Panc1 (cell line): Measurements from ENCODE around the gene APOBEC3F. TPM values are rescaled to one million over a fixed set of nuclear protein-coding genes. Genes with fewer than 3 reads are reported as not detected.
"Not testable (repeated sequence)": the region's sequence is repeated elsewhere in the genome, so short reads cannot be mapped to it uniquely, and the experiment has no call there.

Source experiments
- ATAC-seq: fragments of 200-7000 bp; cut with Tn5 transposase; 2 replicates; pipeline ENCODE4 v1.9.1; 2020; ENCODE audit warnings: mild to moderate bottlenecking, moderate library complexity
- BruUV-seq: library from RNA; stranded (reverse); fragments of 400-500 nt; replicated peaks from 2 replicates; lab custom pipeline; 2021; lab: Mats Ljungman, UMichigan
- CTCF ChIA-PET: fragments of 300-600 bp; sonication (Branson Sonifier 250); formaldehyde crosslinking; loops from one replicate; lab custom pipeline; 2022; ENCODE audit warnings: antibody characterized with exemption; lab: Charles Lee
- POLR2A ChIA-PET: fragments of 300-600 bp; sonication (Branson Sonifier 250); formaldehyde crosslinking; loops from one replicate; lab custom pipeline; 2022; ENCODE audit warnings: antibody characterized with exemption; lab: Charles Lee
- DNase-seq: peaks from one replicate; pipeline ENCODE4 v3.0.0-alpha.2; 2010; ENCODE audit warnings: low read depth, low spot score
- H3K27ac ChIP-seq: 2 replicates; pipeline ENCODE4 v1.5.1; 2011; ENCODE audit warnings: mild to moderate bottlenecking, low read length, inconsistent platforms
- H3K27me3 ChIP-seq: fragments of 200-500 bp; sonication (Bioruptor generic); 2 replicates; pipeline ENCODE4 v1.6.0; 2014; ENCODE audit warnings: low read length, inconsistent platforms; ENCODE audit not compliant: control insufficient read depth, insufficient read depth
- H3K36me3 ChIP-seq: fragments of 200-500 bp; sonication (Bioruptor generic); 2 replicates; pipeline ENCODE4 v1.5.1; 2014; ENCODE audit warnings: inconsistent platforms, mild to moderate bottlenecking, low read length, moderate library complexity; ENCODE audit not compliant: control insufficient read depth, insufficient read depth
- H3K4me1 ChIP-seq: 2 replicates; pipeline ENCODE4 v1.5.1; 2011; ENCODE audit warnings: inconsistent platforms, mild to moderate bottlenecking, low read length, moderate library complexity; ENCODE audit not compliant: control insufficient read depth, insufficient read depth
- H3K4me3 ChIP-seq, 2 experiments: 2 replicates each; pipeline ENCODE4 v1.5.1; 2011 to 2012; ENCODE audit warnings: low read depth in 2 of 2, low read length in 2 of 2, mild to moderate bottlenecking in 2 of 2, inconsistent platforms in 1 of 2, moderate library complexity in 1 of 2
- H3K9me3 ChIP-seq: fragments of 200-500 bp; sonication (Bioruptor generic); 2 replicates; pipeline ENCODE4 v1.5.1; 2014; ENCODE audit warnings: low read depth, mild to moderate bottlenecking, inconsistent platforms, low read length, moderate library complexity; ENCODE audit not compliant: control insufficient read depth, insufficient read depth
- CTCF ChIP-seq: fragments of 450-650 bp; IDR thresholded peaks from 2 replicates; pipeline ENCODE4 v1.5.1; 2017; ENCODE audit warnings: mild to moderate bottlenecking
- POLR2AphosphoS5 ChIP-seq: IDR thresholded peaks from 2 replicates; pipeline ENCODE4 v1.6.1; 2012; ENCODE audit warnings: mild to moderate bottlenecking, low read depth, low read length, moderate library complexity
- REST ChIP-seq, 2 experiments: IDR thresholded peaks; 2 replicates each; pipeline ENCODE4 v1.6.1; 2011 to 2012; ENCODE audit warnings: low read depth in 2 of 2, control low read depth in 1 of 2, low read length in 1 of 2, mild to moderate bottlenecking in 1 of 2, moderate library complexity in 1 of 2; ENCODE audit not compliant: insufficient read depth in 1 of 2
- SIN3A ChIP-seq: IDR thresholded peaks from 2 replicates; pipeline ENCODE4 v1.6.1; 2012; ENCODE audit warnings: low read depth, mild to moderate bottlenecking, low read length, moderate library complexity, borderline replicate concordance; ENCODE audit not compliant: insufficient read depth
- TCF7L2 ChIP-seq: IDR thresholded peaks from 2 replicates; pipeline ENCODE4 v1.6.1; 2011; ENCODE audit warnings: mild to moderate bottlenecking, low read depth, low read length, inconsistent platforms
- in situ Hi-C: cut with HindIII; loops from 2 replicates; pipeline ENCODE4 v1.10.0; 2016; ENCODE audit warnings: low sequenced_read_pairs, low pct_unique_long_range_greater_than_20kb
- intact Hi-C: fragments of 100-400 bp; cut with micrococcal nuclease; formaldehyde crosslinking; loops from one replicate; pipeline ENCODE4 v1.10.0; 2022; ENCODE audit not compliant: unreplicated experiment
- total RNA-seq: library from RNA; stranded (reverse); gene quantifications from one replicate; pipeline ENCODE4 v1.2.1, GENCODE V29; 2021; ENCODE audit not compliant: unreplicated experiment

The APOBEC3F gene
- total RNA-seq, 1 experiment from 2014 or later: 7.7 TPM

DNA sequence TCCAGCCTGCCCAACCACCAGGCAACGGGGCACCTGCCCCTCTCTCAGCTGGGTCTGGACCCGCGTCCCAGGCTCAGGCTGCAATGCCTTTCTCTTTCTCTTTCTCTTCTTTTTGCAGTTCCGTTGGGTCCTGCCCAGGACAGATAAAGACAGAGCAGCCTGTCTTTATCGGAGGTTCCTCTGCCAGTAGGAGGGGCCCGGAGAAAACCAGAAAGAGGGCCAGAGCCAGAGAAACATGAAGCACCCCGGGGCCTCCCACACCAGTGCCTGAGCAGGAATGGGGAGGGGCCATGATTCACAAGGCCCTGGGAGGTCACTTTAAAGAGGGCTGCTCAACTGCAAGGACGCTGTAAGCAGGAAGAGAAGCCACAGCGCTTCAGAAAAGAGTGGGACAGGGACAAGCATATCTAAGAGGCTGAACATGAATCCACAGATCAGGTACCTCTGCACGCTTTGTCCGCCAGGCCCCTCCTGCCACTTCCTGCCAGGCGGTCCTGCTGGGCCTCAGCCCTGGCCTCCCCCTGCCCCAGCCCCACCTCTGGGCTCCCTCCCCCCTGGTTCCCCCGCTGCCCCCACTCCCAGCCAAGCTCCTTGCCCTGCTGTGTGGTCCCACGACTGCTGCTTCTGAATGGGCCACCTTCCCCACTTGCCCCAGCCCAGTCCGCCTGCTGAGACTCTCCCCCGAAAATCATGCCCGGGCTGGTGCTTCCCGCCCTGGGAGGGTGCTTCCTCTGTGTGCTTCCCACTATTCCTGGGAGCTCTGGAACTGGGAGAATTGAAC lies 26.5 kb upstream of the APOBEC3F start, which contains the start of gene APOBEC3C:
Gene APOBEC3C (plus strand): TSS at position 316 of the 781 bp plus-strand sequence. CDS start 106 bp downstream, at position 422.
- peaks cover 2% of the 10 kb centered on the region; the same call in 1 of the 2 replicates for H3K4me1 ChIP-seq
- H3K36me3 ChIP-seq: no peaks in the 10 kb centered on the region; the same call in 1 of the 2 replicates
- H3K9me3 ChIP-seq: no peaks in the 10 kb centered on the region
- DNase-seq (no peak), ATAC-seq (peak; percentile 96)
- TF ChIP-seq SIN3A (no peak), CTCF (no peak), TCF7L2 (no peak), REST (IDR thresholded peaks at IDR 0.05; ENCODE audit: insufficient read depth in 1 of 2, low read depth in 2 of 2, low read length in 1 of 2) (no peak), POLR2AphosphoS5 (no peak)
- in situ Hi-C loops (no loop called here), intact Hi-C loops (no loop called here)
- H3K27me3 ChIP-seq: no peaks in the 10 kb centered on the region
- H3K27ac ChIP-seq: peak within 1 kb of the TSS; percentile 39
- peak within 1 kb of the TSS; percentile 16 to 51 for H3K4me3 ChIP-seq
- no TSS peak for BruUV-seq
- POLR2A ChIA-PET: no interaction called here
- CTCF ChIA-PET: interaction anchor here (0.7 kb wide), 3 partner anchors 11 to 209 kb away, joined by 3 to 7 read pairs (median 5); no protein-coding TSS in a partner anchor

DNA sequence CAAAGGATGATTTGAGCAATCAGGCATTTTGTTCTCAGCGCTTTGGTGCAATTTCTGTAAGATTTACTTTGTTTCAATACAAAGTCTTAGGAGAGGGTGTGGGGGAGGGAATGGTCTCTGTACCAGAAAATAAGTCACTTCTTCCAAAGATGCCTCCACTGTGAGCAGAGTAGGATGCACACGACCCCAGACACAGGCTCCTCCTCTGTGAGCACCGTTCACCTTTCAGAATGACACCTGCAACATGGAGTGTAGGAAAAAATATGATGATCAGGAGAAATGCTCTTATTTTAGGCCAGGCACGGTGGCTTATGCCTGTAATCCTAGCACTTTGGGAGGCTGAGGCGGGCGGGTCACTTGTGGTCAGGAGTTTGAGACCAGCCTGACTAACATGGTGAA lies 25.9 kb upstream of the APOBEC3F start:
- in situ Hi-C loops, POLR2A ChIA-PET, intact Hi-C loops, DNase-seq, H3K4me1 ChIP-seq, H3K9me3 ChIP-seq, H3K36me3 ChIP-seq, H3K27me3 ChIP-seq, BruUV-seq: not testable (repeated sequence)
- peak overlapping the region; percentile 16 to 51 for H3K4me3 ChIP-seq
- ATAC-seq: peak; percentile 50; the same call in 1 of the 2 replicates
- CTCF ChIA-PET: interaction anchor here (0.7 kb wide), 3 partner anchors 12 to 209 kb away, joined by 3 to 7 read pairs (median 5); no protein-coding TSS in a partner anchor
- H3K27ac ChIP-seq: peak overlapping the region; percentile 39

- Histone ChIP-seq H3K4me3 (no peak overlapping the region), H3K27me3 (no peaks in the 10 kb centered on the region), H3K27ac (no peak overlapping the region), H3K9me3 (no peaks in the 10 kb centered on the region), H3K36me3 (no peaks in the 10 kb centered on the region; the same call in 1 of the 2 replicates), H3K4me1 (peaks cover 2% of the 10 kb centered on the region; the same call in 1 of the 2 replicates)
- POLR2A ChIA-PET: no interaction called here
- in situ Hi-C loops: no loop called here
- no peak for TF ChIP-seq TCF7L2
- TF ChIP-seq REST (IDR thresholded peaks at IDR 0.05; ENCODE audit: insufficient read depth in 1 of 2, low read depth in 2 of 2, low read length in 1 of 2): no peak
- no peak for TF ChIP-seq CTCF
- no peak for TF ChIP-seq POLR2AphosphoS5
- TF ChIP-seq SIN3A: no peak
- DNase-seq: no peak
- BruUV-seq: no TSS peak
- intact Hi-C loops: no loop called here
- CTCF ChIA-PET: no interaction called here
- no peak for ATAC-seq
Observed at GRCh38 chr22:39016592-39016991, 24.1 kb upstream of the APOBEC3F start.
